GM18858 (cell line): ENCODE measurements around the gene TPR.

Experiments used
- ATAC-seq: cut with Tn5 transposase; IDR thresholded peaks from one replicate; pipeline ENCODE4 v1.9.1; 2021; ENCODE audit not compliant: unreplicated experiment

Gene TPR

GRCh38 chr1:186330758-186331157, 44.3 kb downstream of the TPR start:
- ATAC-seq, result no peak

- no peak for ATAC-seq
Observed at GRCh38 chr1:186327331-186327730, 47.7 kb downstream of the TPR start.

- no peak for ATAC-seq
Observed at GRCh38 chr1:186326009-186326408, 49.0 kb downstream of the TPR start.

- ATAC-seq, result no peak
Observed at GRCh38 chr1:186325239-186325638, 49.8 kb downstream of the TPR start.

- no peak for ATAC-seq
Observed at GRCh38 chr1:186323865-186324264, 51.2 kb downstream of the TPR start.

GRCh38 chr1:186315570-186315969, 59.5 kb downstream of the TPR start:
- ATAC-seq, result no peak

GRCh38 chr1:186311375-186312051, 63.5 kb downstream of the TPR start:
- no peak for ATAC-seq

- no peak for ATAC-seq
Observed at GRCh38 chr1:186310307-186310706, 64.7 kb downstream of the TPR start.

- ATAC-seq, result no peak
Observed at GRCh38 chr1:186308264-186309060, 66.6 kb downstream of the TPR start.

- no peak for ATAC-seq
Observed at GRCh38 chr1:186307445-186307844, 67.6 kb downstream of the TPR start.

GRCh38 chr1:186306533-186306932, 68.5 kb downstream of the TPR start:
- no peak for ATAC-seq

GRCh38 chr1:186304982-186305949, 69.8 kb downstream of the TPR start:
- peak; percentile 71 for ATAC-seq

GRCh38 chr1:186303911-186304310, 71.1 kb downstream of the TPR start:
- ATAC-seq, result no peak

- ATAC-seq, result no peak
Observed at GRCh38 chr1:186302381-186302920, 72.6 kb downstream of the TPR start.

- no peak for ATAC-seq
Observed at GRCh38 chr1:186301448-186301847, 73.6 kb downstream of the TPR start.

- ATAC-seq, result no peak
Observed at GRCh38 chr1:186300056-186300455, 75.0 kb downstream of the TPR start.

- ATAC-seq, result no peak
Observed at GRCh38 chr1:186299570-186299969, 75.5 kb downstream of the TPR start.

- no peak for ATAC-seq
Observed at GRCh38 chr1:186298851-186299250, 76.2 kb downstream of the TPR start.

- ATAC-seq, result no peak
Observed at GRCh38 chr1:186297439-186298045, 77.5 kb downstream of the TPR start.

GRCh38 chr1:186295980-186296379, 79.1 kb downstream of the TPR start, which contains the start of gene PRG4:
Gene PRG4 (plus strand): TSS chr1:186296279.
- ATAC-seq, result no peak

GRCh38 chr1:186292875-186293274, 82.2 kb downstream of the TPR start:
- ATAC-seq, result no peak
